ENCODE measurements around the gene DOK7.
"Not testable (repeated sequence)": the region's sequence is repeated elsewhere in the genome, so short reads cannot be mapped to it uniquely, and the experiment has no call there.

DOK7 gene

DNA sequence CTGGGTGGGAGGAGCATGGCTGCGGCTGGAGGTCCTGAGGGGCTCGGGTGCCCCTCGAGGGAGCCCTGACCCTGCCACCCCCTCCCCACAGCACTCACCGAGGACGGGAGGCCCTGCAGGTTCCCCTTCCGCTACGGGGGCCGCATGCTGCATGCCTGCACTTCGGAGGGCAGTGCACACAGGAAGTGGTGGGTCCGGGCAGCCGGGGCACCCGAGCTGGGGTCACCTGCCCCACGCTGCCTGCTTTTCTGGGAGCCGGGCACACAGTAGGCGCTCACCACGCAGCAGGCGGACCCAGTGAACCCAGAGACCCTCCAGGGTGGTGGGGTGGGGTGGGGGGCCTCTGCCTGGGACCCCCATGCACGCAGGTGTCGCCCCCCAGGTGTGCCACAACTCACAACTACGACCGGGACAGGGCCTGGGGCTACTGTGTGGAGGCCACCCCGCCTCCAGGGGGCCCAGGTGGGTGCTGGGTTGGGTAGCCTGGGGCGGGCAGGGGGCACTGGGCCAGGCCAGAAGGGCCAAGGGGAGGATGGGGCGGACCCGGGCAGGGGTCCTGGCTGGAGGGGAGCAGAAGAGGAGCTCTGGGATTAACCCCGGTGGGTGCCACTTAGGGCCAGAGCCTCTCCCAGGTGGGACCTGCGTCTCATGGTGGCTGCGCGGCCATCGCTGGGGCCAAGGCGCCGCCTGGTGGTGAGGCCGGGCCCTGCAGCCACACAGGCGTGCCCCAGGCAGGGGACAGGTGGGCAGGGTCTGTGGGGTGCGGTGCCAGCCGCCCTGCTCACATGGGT, 20.0 kb upstream of the DOK7 start:
- DNase-seq: peak; percentile 80
- ATAC-seq: peak; percentile 67

- ATAC-seq (no peak), DNase-seq (no peak)
These were observed 19.3 kb upstream of the DOK7 start for GRCh38 chr4:3443750-3444309.

- DNase-seq (no peak), ATAC-seq (no peak)
These were observed 18.6 kb upstream of the DOK7 start for GRCh38 chr4:3444351-3445110.

DNA sequence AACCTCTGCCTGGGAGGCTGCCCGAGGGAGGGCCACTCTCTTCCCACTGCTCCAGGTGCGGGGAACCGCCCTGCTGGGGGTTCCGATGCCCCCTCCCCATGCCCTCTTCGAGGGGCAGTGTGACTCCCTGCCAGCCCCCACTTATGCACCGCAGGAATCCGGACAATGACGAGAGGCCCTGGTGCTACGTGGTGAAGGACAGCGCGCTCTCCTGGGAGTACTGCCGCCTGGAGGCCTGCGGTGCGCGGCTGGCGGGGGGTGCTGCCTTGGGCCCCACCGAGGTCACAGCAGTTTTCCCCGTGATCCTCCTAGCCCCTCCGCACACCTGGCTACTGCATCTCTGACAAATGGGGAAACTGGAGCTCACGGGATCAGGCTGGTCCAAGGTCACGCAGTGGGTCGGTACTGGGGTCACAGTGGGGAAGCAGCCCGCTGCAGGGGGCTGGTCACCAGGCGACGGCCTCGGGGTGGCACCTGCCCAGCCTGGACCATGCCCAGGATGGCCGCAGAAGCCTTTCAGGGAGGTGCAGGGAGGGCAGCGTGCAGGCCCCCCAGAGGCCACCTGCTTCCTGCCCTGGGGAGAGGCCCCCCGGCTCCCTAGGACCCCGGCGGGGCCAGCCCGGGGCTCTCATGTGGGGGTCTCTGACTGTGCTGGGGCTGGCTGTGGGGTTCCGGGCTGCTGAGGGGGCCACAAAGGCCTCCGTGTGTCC, 17.8 kb upstream of the DOK7 start:
- ATAC-seq: no peak
- DNase-seq: no peak

DNA sequence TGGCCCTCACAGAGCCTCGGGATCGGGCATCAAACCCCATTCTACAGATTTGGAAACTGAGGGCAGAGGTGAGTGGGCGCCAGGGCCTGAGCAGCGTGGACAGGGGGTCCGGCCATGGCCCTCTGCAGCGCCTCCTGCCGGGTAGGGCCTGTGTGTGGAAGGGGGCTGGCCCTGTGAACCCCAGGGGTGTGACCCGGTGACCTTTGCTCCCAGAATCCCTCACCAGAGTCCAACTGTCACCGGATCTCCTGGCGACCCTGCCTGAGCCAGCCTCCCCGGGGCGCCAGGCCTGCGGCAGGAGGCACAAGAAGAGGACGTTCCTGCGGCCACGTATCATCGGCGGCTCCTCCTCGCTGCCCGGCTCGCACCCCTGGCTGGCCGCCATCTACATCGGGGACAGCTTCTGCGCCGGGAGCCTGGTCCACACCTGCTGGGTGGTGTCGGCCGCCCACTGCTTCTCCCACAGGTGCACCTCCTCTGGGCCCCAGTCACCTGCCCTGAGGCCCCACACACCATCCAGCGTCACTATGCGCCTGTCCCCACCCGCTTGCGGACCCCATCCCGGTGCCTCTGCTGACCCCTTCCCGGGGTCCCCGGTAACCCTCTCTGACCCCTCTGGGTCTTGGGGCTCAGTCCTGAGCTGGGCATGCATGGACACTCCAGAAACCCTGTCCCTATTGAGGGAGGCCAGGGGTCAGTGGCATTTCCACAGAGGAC, 17.1 kb upstream of the DOK7 start:
- DNase-seq: no peak
- no peak for ATAC-seq

DNA sequence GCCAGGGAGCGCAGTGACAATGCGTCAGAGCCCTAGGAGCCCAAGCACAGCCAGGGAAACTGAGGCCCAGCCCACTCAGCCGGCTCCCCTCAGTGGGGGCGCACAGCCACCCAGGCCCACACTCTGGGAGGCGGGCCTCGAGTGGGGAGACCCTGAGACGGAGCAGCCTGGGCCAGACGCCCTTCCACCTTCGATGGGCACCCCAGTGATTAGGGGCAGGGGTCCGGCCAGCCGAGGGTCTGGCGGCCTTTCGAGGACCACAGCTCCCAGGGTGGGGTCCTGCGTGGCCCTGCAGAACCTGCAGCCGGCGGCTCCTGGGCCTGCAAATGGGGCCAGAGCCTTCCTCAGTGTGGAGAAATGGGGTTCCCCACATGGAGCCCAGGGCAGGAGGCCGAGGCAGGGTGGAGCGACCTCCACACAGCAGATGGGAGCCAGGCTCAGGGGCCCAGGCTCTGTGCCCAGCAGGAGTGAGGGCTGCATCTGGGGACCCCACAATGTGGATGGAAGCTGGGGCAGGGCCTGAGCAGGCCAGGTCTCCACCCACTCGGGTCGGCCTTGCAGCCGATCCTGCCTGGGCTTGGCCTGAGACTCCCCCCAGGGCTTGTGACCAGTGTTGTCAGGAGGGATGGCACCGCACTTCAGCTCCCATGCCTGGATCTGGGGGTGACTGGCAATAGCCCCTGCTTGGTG, 16.3 kb upstream of the DOK7 start:
- no peak for ATAC-seq
- no peak for DNase-seq

DNA sequence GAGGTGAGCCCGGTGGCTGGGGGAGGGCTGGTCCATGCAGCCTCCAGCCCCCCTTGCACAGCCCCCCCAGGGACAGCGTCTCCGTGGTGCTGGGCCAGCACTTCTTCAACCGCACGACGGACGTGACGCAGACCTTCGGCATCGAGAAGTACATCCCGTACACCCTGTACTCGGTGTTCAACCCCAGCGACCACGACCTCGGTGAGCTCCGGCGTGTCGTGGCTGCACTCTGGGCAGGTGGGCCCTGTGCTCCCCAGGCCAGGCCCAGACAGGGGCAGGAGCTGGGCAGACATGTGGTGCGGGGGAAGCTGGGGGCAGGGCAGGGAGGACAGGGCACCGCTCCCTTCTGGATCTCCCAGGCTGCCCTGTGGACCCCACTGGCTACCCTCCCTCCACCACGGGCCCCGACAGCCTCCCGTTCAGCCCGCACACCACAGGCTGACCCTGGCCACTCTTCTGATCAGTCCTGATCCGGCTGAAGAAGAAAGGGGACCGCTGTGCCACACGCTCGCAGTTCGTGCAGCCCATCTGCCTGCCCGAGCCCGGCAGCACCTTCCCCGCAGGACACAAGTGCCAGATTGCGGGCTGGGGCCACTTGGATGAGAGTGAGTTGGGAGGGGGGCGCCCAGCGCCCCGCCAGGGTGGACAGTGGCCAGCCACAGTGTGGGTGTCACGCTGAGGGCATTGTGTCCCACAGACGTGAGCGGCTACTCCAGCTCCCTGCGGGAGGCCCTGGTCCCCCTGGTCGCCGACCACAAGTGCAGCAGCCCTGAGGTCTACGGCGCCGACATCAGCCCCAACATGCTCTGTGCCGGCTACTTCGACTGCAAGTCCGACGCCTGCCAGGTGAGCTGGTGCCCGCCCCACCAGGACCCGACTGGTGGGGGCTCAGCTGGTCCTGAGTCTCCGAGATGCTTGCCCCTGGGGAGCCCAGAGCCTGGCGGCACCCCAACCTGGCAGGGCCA, 15.4 kb upstream of the DOK7 start:
- DNase-seq: no peak
- ATAC-seq: no peak

GRCh38 chr4:3449047-3449573, 14.0 kb upstream of the DOK7 start:
- ATAC-seq (no peak), DNase-seq (no peak)

- DNase-seq: no peak
- no peak for ATAC-seq
These were observed 13.3 kb upstream of the DOK7 start for GRCh38 chr4:3449574-3450534.

DNA sequence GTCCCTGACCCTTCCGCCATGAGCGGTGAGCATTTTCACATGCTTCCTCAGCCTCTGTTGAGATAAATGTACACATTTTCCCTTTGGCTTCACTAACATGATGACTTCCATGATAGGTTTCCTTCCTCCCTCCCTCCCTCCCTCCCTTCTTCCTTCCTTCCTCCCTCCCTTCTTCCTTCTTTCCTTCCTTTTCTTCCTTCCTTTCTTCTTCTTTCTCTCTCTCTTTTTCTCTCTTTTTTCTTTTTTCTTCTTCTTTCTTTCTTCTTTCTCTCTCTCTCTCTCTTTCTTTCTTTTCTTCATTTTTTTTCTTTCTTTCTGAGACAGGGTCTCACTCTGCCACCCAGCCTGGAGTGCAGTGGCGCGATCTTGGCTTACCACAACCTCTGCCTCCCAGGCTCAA, 12.5 kb upstream of the DOK7 start:
- no peak for DNase-seq
- ATAC-seq: no peak

- ATAC-seq: no peak
- DNase-seq: no peak
These were observed 11.2 kb upstream of the DOK7 start for GRCh38 chr4:3451956-3452355.

GRCh38 chr4:3452376-3452775, 10.7 kb upstream of the DOK7 start:
- DNase-seq: no peak
- no peak for ATAC-seq

- not testable (repeated sequence) for ATAC-seq, DNase-seq
These were observed 7.5 kb upstream of the DOK7 start for GRCh38 chr4:3455596-3455995.

GRCh38 chr4:3458371-3458770, 4.7 kb upstream of the DOK7 start:
- no peak for DNase-seq
- no peak for ATAC-seq

GRCh38 chr4:3459156-3459555, 4.0 kb upstream of the DOK7 start:
- not testable (repeated sequence) for ATAC-seq, DNase-seq

DNA sequence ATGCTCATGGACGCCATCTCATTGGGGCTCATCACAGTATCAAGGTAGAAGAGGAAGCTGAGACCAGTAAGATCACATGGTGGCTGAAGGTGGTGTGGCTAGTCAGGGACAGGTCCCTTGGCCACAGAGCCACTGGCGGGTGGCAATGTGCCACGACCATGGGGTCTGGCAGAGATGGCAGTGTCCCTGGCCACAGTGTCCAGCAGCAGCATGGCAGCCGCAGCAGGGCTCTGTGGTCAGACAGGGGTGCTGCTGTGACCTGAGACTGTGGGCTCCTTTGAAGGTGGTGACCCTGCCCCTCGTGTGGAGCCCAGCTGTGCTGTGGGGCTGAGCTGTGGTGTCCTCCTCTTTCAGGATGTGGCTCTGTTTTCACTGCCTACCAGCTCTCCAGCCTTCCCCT, 2.2 kb upstream of the DOK7 start:
- no peak for DNase-seq
- no peak for ATAC-seq

DNA sequence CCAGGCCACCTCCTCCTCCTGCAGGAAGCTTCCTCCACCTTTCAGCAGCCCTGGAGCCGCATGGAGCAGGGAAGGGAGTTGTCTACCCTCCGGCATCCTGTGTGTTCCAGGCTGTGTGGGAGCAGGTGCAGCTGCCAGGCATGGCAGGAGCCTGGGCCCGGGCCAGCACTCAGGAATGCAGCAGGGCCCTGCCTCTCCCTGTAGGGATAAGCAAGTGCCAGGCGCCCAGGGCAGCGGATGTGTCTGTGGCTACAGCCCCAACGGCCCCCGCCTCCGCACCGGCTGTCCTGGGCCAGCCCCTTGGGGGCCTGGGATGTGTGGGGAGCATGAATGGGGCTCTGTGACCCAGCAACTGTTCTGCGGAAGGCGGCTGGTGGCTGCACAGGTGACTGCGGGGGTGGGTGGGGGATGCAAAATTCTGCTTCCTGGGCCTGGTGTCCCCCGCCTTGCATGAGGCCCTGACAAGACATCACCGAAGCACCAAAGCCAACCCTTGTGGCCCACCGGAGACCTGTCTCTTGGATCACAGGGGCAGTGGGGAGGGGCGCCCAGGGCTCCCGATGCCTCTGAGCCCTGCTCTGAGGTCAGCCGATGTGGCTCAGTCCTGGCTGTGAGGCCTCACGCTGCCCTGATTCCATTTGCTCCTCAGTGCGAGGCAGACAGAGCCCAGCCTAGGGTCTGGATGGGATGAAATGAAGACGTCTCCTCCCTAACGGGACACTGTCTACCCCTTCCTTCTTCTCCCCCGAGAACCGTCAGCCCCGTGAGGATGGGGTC, 1.4 kb upstream of the DOK7 start:
- DNase-seq: no peak

DNA sequence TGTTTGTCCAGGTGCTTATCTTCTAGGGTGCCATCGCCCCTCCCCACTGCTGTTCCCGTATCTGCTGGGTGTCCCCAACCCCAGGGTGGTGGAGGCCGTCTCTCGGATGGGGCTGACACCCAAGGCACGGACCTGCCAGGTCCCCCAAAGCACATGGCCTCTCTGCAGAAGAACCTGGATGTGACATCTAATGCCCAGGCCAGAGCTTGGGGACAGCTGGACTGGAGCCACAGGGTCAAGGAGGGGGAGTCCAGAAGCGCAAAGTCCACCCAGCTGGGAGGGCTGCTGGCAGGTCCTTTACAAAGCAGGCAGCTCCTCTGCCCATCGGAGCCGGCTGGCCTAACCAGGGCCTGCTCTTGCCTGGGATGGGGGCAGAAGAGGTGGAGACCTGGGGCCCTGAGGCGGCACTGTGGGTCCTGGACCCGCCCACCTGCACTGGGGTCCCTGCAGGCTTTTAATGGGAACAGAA, 751 bp upstream of the DOK7 start:
- no peak for ATAC-seq
- DNase-seq: no peak

More for the DNA sequence above, 1.4 kb upstream of the DOK7 start:
- ATAC-seq: no peak

All from stimulated activated naive CD8-positive, alpha-beta T cell treated with anti-CD3 and anti-CD28 coated beads, Interleukin-15, Interleukin-2, amounts not matched to agents 100 U/mL and 50 U/mL, for 24 hours (primary cell).